K562 (cell line): Measurements from ENCODE around the gene AQP1. TPM values are rescaled to one million over a fixed set of nuclear protein-coding genes. Genes with fewer than 3 reads are reported as not detected.

ENCODE experiments used
- ATF1 ChIP-seq, 2 experiments: fragments of 450-650 bp in 1 of 2; IDR thresholded peaks; 2 replicates each; pipeline ENCODE4 v1.6.1; 2016; ENCODE audit warnings: missing compliant biosample characterization in 1 of 2, missing genetic modification characterization in 1 of 2
- DMBX1 ChIP-seq: fragments of 250-450 bp; sonication (Bioruptor Pico); IDR thresholded peaks from 2 replicates; pipeline ENCODE4 v1.8.0; 2022; ENCODE audit warnings: inconsistent platforms, mild to moderate bottlenecking, moderate library complexity, borderline replicate concordance
- ETV5 ChIP-seq: sonication (generic); formaldehyde crosslinking; IDR thresholded peaks from 2 replicates; pipeline ENCODE4 v1.4.0; 2020; ENCODE audit warnings: low read depth, mild to moderate bottlenecking, missing genetic modification reagents
- FOXA3 ChIP-seq, 2 experiments: fragments of 450-650 bp in 1 of 2; sonication (generic) in 1 of 2; formaldehyde crosslinking; IDR thresholded peaks in 1 of 2; conservative IDR thresholded peaks in 1 of 2; 2 replicates each; pipeline versions ENCODE4 v1.4.0 to v1.8.0; 2020 to 2022; ENCODE audit warnings: mild to moderate bottlenecking in 2 of 2, missing genetic modification reagents in 1 of 2
- HLTF ChIP-seq: fragments of 450-650 bp; IDR thresholded peaks from 2 replicates; pipeline ENCODE4 v1.6.1; 2016
- KDM5B ChIP-seq: fragments of 200-600 bp; sonication (generic); IDR thresholded peaks from 2 replicates; pipeline ENCODE4 v1.6.1; 2012; ENCODE audit warnings: low read depth, mild to moderate bottlenecking, moderate library complexity, low read length, control low read depth, inconsistent platforms; ENCODE audit not compliant: insufficient replicate concordance
- MAZ ChIP-seq, 2 experiments: fragments of 450-650 bp in 1 of 2; sonication (generic) in 1 of 2; formaldehyde crosslinking; IDR thresholded peaks in 1 of 2; conservative IDR thresholded peaks in 1 of 2; 2 replicates each; pipeline versions ENCODE4 v1.4.0 to v1.5.0; 2020; ENCODE audit warnings: mild to moderate bottlenecking in 1 of 2, missing genetic modification reagents in 1 of 2
- NELFE ChIP-seq: IDR thresholded peaks from 2 replicates; pipeline ENCODE4 v1.6.1; 2011; ENCODE audit warnings: mild to moderate bottlenecking; ENCODE audit not compliant: insufficient read depth, insufficient read length
- POU5F1 ChIP-seq: fragments of 150-350 bp; IDR thresholded peaks from 2 replicates; pipeline ENCODE4 v1.6.1; 2014; ENCODE audit warnings: borderline replicate concordance, low read length, low read depth, mild to moderate bottlenecking; ENCODE audit not compliant: partially characterized antibody
- RB1 ChIP-seq: fragments of 450-650 bp; IDR thresholded peaks from 2 replicates; pipeline ENCODE4 v1.6.1; 2017; ENCODE audit warnings: low read depth, mild to moderate bottlenecking
- REST ChIP-seq, 2 experiments: fragments of 450-650 bp; formaldehyde crosslinking in 1 of 2; IDR thresholded peaks; 2 replicates each; pipeline versions ENCODE4 v1.4.0 to v1.6.1; 2014 to 2020; ENCODE audit warnings: mild to moderate bottlenecking in 2 of 2, borderline replicate concordance in 1 of 2, low read depth in 1 of 2
- SREBF2 ChIP-seq: sonication (generic); formaldehyde crosslinking; IDR thresholded peaks from 2 replicates; pipeline ENCODE4 v1.4.0; 2020; ENCODE audit warnings: mild to moderate bottlenecking, missing genetic modification reagents
- SRSF1 ChIP-seq: fragments of 200-400 bp; formaldehyde crosslinking; IDR thresholded peaks from 2 replicates; pipeline ENCODE4 v1.6.1; 2017; ENCODE audit warnings: mild to moderate bottlenecking, low read depth, low read length, moderate library complexity
- TCF7 ChIP-seq: sonication (generic); IDR thresholded peaks from 2 replicates; pipeline ENCODE4 v1.6.1; 2016; ENCODE audit warnings: antibody characterized with exemption, borderline replicate concordance
- XRCC5 ChIP-seq: fragments of 200-400 bp; formaldehyde crosslinking; IDR thresholded peaks from 2 replicates; pipeline ENCODE4 v1.6.1; 2017; ENCODE audit warnings: low read depth, mild to moderate bottlenecking, low read length
- ZNF217 ChIP-seq: sonication (generic); formaldehyde crosslinking; IDR thresholded peaks from 2 replicates; pipeline ENCODE4 v1.8.0; 2022; ENCODE audit warnings: mild to moderate bottlenecking, missing genetic modification reagents
- ZNF696 ChIP-seq: fragments of 250-450 bp; sonication (Bioruptor Pico); conservative IDR thresholded peaks from 2 replicates; pipeline ENCODE4 v1.4.0; 2020; ENCODE audit warnings: mild to moderate bottlenecking, moderate library complexity
- polyA plus RNA-seq, 8 experiments: library from polyadenylated mRNA; depleted of rRNA in 4 of 8; stranded (reverse) in 5 of 8; unstranded in 3 of 8; fragments of >200 nt; fragmentation: Nextera tagmentation in 2 of 8; fragmentation: Illumina TruSeq in 1 of 8; extraction: Ambion mirVana in 2 of 8; extraction: Trizol in 1 of 8; gene quantifications; 2 replicates each; pipeline versions ENCODE4 v1.2.1 to v1.2.3, GENCODE V29; 2011 to 2014; ENCODE audit warnings: inconsistent platforms in 1 of 8, missing spikeins in 1 of 8
- total RNA-seq, 7 experiments: library from RNA; depleted of rRNA in 6 of 7; stranded (reverse); fragments of >200 nt in 6 of 7; fragmentation: Illumina TruSeq in 2 of 7; extraction: Trizol in 2 of 7; gene quantifications; 2 replicates each; pipeline versions ENCODE4 v1.2.1 to v1.2.3, GENCODE V29; 2011 to 2021; ENCODE audit warnings: low replicate concordance in 1 of 7
- TF ChIP-seq, protein P1 (sequence below): sonication (generic); formaldehyde crosslinking; IDR thresholded peaks from 2 replicates; pipeline ENCODE4 v1.8.1; 2023; ENCODE audit warnings: mild to moderate bottlenecking, missing genetic modification reagents

Gene AQP1
- total and polyA plus RNA-seq, 9 of the 15 experiments (the other 6 are each of a cell fraction or from before 2014, with no cell fraction given): 0.18 to 12.6 (median 4.1) TPM

GRCh38 chr7:30974605-30975255 is 63.1 kb downstream of the AQP1 start (continued):
- TF ChIP-seq REST (IDR thresholded peaks at IDR 0.05; ENCODE audit: borderline replicate concordance): peak; percentile 89
- no peak for TF ChIP-seq REST (CRISPR knock-in tag; IDR thresholded peaks at IDR 0.05; ENCODE audit: low read depth)
- 0 out of 2 replicates have a peak, but pooled peaks have one; percentile 65 for TF ChIP-seq XRCC5
- TF ChIP-seq POU5F1: no peak
- TF ChIP-seq NELFE: no peak
- 0 out of 2 replicates have a peak, but pooled peaks have one; percentile 48 for TF ChIP-seq RB1
- no peak for TF ChIP-seq SREBF2 (CRISPR knock-in tag)
- TF ChIP-seq, protein P1, sequence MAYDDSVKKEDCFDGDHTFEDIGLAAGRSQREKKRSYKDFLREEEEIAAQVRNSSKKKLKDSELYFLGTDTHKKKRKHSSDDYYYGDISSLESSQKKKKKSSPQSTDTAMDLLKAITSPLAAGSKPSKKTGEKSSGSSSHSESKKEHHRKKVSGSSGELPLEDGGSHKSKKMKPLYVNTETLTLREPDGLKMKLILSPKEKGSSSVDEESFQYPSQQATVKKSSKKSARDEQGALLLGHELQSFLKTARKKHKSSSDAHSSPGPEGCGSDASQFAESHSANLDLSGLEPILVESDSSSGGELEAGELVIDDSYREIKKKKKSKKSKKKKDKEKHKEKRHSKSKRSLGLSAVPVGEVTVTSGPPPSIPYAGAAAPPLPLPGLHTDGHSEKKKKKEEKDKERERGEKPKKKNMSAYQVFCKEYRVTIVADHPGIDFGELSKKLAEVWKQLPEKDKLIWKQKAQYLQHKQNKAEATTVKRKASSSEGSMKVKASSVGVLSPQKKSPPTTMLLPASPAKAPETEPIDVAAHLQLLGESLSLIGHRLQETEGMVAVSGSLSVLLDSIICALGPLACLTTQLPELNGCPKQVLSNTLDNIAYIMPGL: no peak
- TF ChIP-seq ZNF217 (CRISPR knock-in tag): no peak
- no peak for TF ChIP-seq ETV5 (CRISPR knock-in tag)
- TF ChIP-seq KDM5B: no peak
- no peak for TF ChIP-seq ZNF696
- TF ChIP-seq TCF7: peak; percentile 78; the same call in 1 of the 2 replicates
- no peak for TF ChIP-seq FOXA3 (CRISPR knock-in tag; conservative IDR thresholded peaks at IDR 0.05 in 1 of 2, IDR thresholded peaks at IDR 0.05 in 1 of 2)
- no peak for TF ChIP-seq HLTF
- TF ChIP-seq SRSF1: no peak
- TF ChIP-seq DMBX1: no peak
- TF ChIP-seq MAZ (CRISPR knock-in tag; conservative IDR thresholded peaks at IDR 0.05 in 1 of 2, IDR thresholded peaks at IDR 0.05 in 1 of 2): peak in 1 of 2 experiments; percentile 54; a peak in 1 of 4 replicates
- TF ChIP-seq ATF1 (CRISPR knock-in tag; IDR thresholded peaks at IDR 0.05): no peak
- peak; percentile 52 for TF ChIP-seq ATF1 (tag; IDR thresholded peaks at IDR 0.05)
